GM12865 (cell line): ENCODE data around the gene GOLGA3.

ENCODE experiments used
- DNase-seq: peaks from one replicate; pipeline ENCODE4 v3.0.0; 2010; ENCODE audit warnings: low read depth
- H3K4me3 ChIP-seq: 2 replicates; pipeline ENCODE4 v1.5.1; 2011; ENCODE audit warnings: mild to moderate bottlenecking, low read depth, low read length, control low read depth
- TF ChIP-seq, protein P1 (sequence below): IDR thresholded peaks from 2 replicates; pipeline ENCODE4 v1.5.1; 2011; ENCODE audit warnings: low read length, control low read depth, low read depth, inconsistent platforms; ENCODE audit not compliant: insufficient read depth; ENCODE audit errors: missing control alignments

GOLGA3 gene

DNA sequence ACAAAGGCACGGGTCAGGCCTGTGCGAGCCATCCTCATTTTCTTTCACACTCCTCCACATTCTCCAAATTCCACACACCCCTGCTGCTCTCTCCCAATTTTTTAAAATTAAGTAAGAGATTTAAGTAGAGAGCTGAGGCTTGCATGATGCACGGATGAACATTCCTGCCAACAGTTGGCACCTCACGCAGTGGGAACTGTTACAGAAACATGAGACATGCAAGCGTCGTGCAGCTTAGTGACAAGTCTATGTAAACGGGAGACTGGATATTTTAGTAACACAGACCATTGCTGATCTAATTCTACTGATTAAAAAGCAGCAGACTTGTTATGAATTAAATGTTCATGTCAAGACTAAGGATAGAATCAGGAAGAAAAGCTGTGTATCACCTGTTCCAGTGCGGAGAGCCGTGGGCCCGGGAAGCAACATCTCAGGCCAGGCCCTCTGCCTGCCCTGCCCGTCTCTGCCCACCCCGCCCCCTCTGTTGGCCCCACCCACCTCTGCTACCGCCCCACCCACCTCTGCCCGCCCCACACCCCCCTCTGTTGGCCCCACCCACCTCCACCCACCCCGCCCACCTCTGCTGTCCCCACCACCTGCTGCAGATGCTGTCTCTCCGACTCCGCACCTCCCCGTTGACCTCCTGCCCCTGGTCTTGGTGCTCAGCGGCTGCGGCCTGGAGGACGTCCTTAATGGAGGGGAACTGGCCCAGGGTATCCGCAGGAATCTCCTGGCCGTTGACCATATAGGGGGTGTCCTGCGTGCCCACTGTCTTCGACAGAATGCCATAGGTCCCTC, 21.2 kb downstream of the GOLGA3 start:
- no peak overlapping the region for H3K4me3 ChIP-seq
- no peak for DNase-seq
- TF ChIP-seq, protein P1, sequence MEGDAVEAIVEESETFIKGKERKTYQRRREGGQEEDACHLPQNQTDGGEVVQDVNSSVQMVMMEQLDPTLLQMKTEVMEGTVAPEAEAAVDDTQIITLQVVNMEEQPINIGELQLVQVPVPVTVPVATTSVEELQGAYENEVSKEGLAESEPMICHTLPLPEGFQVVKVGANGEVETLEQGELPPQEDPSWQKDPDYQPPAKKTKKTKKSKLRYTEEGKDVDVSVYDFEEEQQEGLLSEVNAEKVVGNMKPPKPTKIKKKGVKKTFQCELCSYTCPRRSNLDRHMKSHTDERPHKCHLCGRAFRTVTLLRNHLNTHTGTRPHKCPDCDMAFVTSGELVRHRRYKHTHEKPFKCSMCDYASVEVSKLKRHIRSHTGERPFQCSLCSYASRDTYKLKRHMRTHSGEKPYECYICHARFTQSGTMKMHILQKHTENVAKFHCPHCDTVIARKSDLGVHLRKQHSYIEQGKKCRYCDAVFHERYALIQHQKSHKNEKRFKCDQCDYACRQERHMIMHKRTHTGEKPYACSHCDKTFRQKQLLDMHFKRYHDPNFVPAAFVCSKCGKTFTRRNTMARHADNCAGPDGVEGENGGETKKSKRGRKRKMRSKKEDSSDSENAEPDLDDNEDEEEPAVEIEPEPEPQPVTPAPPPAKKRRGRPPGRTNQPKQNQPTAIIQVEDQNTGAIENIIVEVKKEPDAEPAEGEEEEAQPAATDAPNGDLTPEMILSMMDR: no peak

DNA sequence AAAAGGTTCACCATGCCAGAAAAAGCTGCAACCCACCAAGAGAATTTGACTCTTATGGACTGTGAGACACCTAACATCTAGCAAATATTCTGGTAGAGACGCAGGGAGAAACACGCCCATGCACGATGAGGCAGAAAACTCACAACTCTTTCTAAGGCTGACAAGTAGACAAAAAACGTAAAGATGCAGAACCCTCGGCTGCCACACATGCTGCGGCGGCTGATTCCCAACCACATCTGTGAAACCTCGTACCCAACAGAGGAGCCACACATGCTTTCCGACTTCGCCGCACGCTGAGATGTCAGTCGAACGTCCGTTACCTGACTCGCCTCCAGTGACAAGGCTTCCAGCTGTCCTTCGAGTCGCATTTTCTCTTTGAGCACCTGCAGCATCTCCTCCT, 21.8 kb downstream of the GOLGA3 start:
- no peak overlapping the region for H3K4me3 ChIP-seq
- TF ChIP-seq, protein P1: no peak
- DNase-seq: no peak

DNA sequence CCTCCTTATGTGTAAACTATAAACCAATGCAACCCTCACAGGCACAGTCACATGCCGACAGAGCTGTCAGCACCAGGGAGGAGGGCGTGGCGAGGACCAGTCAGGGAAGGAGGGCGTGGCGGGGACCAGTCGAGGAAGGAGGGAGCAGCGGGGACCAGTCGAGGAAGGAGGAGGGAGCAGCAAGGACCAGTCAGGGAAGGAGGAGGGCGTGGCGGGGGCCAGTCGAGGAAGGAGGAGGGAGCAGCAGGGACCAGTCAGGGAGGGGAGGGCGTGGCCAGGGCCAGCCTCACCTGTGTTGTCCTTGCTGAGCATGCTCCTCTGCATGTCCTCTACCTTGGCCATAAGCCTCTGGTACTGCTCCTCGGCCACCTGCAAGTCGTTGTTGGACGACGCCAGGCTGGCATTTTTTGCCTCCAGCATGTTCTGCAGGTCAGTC, 24.2 kb downstream of the GOLGA3 start:
- DNase-seq: no peak
- H3K4me3 ChIP-seq: no peak overlapping the region
- TF ChIP-seq, protein P1: no peak

DNA sequence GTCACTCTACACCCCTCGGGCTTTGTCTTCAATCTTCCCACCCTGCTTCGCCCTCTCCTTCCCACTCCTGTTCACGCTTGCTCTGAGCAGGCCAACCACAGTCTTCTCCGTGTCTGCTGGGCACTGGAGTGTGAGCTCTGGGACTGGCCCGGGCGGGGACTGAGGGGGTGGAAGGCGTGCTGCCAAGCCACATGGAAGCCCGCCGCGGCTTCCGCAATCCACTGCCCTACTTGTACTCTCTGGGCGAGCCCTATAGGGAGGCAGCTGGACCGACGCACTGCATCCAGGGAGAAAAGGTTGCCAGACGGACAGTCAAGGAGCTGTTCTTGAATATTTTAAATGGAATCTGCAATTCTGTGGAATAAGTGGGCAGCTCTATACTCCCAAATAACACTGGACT, 24.8 kb downstream of the GOLGA3 start:
- no peak overlapping the region for H3K4me3 ChIP-seq
- TF ChIP-seq, protein P1: no peak
- no peak for DNase-seq

DNA sequence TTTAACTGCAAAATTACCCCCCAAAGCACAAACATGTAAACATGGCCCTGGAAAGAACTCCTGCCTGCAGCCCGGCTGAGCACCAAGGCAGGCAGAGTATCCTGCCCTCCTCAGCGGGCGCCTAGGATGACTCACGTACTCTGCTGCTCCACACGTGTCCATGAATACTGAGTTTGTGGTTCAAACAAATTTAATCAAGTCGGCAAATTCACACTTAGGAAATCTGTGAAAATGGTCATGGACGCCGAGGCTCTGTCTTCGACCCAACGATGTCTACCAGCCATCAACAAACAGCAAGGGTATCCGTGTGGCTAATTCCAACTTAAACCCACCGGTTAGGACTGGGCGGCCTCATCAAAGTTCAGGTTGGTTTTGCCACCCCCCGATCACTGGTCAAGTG, 25.5 kb downstream of the GOLGA3 start:
- TF ChIP-seq, protein P1: no peak
- no peak for DNase-seq

DNA sequence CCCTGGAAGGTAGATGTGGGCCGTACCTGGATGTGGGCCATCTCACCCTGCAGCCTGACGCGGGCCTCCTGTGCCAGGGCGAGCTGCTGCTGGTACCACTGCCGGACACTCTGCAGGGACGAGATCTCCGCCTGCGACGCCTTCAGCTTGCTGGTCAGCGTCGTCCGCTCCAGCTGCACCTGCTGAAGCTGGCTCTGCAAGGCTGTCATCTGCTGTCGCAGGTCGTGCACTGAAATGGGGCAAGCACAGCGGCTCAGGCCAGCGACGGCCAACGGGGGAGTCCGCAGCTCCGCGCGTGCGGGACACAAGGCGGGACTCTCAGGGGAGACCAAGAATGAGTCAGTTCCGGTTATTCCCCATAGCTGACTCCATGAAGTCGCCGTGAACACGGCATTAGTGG, 26.9 kb downstream of the GOLGA3 start:
- no peak overlapping the region for H3K4me3 ChIP-seq
- no peak for DNase-seq
- TF ChIP-seq, protein P1: no peak

More for the DNA sequence above, 25.5 kb downstream of the GOLGA3 start:
- H3K4me3 ChIP-seq: no peak overlapping the region

DNA sequence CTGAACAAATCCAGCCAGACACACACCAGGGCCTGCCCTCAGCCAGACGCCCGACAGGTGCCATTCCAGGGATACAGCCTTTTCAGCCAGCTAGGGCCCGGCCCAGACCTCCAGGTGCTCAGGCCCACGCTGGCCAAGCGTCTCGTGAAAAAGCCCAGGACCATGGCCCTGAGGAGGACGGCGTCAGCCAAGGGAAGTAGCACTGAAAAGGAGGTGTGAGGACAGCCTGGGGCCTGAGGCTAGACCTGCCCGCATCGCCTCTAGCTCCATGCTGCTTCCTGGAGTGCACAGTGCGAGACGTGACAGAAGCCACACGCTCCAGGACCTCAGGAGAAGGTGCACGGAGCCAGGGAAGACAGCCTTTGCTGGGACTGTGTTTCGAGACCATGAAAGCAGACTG, 29.8 kb downstream of the GOLGA3 start:
- DNase-seq: no peak
- TF ChIP-seq, protein P1: no peak
- no peak overlapping the region for H3K4me3 ChIP-seq
